ENCODE results near the gene CCDC85A.

DNA sequence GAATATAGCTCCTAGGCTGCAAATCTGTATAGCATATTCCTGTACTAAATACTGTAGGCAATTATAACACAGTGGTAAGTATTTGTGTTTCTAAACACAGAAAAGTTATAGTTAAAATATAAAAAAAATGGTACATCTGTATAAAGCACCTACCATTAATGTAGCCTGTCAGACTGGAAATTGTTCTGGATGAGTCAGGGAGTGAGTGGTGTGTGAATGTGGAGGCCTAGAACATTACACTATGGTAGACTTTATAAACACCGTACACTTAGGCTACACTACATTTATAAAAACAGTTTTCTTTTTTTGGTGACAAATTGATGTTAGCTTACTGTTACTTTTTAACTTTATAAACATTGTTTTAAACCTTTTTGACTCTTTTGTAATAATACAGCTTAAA is 226.3 kb downstream of the CCDC85A start:
- TF ChIP-seq POLR2A (IDR thresholded peaks at IDR 0.05), result no peak
- TF ChIP-seq, protein P1, sequence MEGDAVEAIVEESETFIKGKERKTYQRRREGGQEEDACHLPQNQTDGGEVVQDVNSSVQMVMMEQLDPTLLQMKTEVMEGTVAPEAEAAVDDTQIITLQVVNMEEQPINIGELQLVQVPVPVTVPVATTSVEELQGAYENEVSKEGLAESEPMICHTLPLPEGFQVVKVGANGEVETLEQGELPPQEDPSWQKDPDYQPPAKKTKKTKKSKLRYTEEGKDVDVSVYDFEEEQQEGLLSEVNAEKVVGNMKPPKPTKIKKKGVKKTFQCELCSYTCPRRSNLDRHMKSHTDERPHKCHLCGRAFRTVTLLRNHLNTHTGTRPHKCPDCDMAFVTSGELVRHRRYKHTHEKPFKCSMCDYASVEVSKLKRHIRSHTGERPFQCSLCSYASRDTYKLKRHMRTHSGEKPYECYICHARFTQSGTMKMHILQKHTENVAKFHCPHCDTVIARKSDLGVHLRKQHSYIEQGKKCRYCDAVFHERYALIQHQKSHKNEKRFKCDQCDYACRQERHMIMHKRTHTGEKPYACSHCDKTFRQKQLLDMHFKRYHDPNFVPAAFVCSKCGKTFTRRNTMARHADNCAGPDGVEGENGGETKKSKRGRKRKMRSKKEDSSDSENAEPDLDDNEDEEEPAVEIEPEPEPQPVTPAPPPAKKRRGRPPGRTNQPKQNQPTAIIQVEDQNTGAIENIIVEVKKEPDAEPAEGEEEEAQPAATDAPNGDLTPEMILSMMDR (IDR thresholded peaks at IDR 0.05), result no peak
